Ovary (tissue), 3 donors: Measurements from ENCODE around the gene CYP46A1.

Source experiments
- CTCF ChIP-seq, 3 donors: fragments of 450-650 bp in 2 of 3; fragments of 200-600 bp in 1 of 3; IDR thresholded peaks; one replicate each; pipeline versions ENCODE4 v1.5.1 to v1.8.0; 2016 to 2022; ENCODE audit warnings: antibody characterized with exemption in 3 of 3, mild to moderate bottlenecking in 1 of 3
- POLR2A ChIP-seq: fragments of 450-650 bp; IDR thresholded peaks from one replicate; pipeline ENCODE4 v1.6.1; 2017; ENCODE audit warnings: antibody characterized with exemption, mild to moderate bottlenecking, moderate library complexity
- donor health status: DM: no; HTN: no; CAD: no.

GRCh38 chr14:99747167-99747566 is 63.1 kb downstream of the CYP46A1 start:
- TF ChIP-seq CTCF (IDR thresholded peaks at IDR 0.05), result no peak
- TF ChIP-seq POLR2A, result no peak
